K562 (cell line): ENCODE data around the gene CCDC82. TPM values are rescaled to one million over a fixed set of nuclear protein-coding genes. Genes with fewer than 3 reads are reported as not detected.
A peak's percentile ranks its signal among the peaks of the same experiment; 100 is the strongest.

ENCODE experiments used
- ARID3A ChIP-seq: IDR thresholded peaks from 2 replicates; pipeline ENCODE4 v1.6.1; 2012; ENCODE audit warnings: low read depth, low read length, improper control_type of control experiment, borderline replicate concordance
- CBX3 ChIP-seq, 2 experiments: IDR thresholded peaks; 1 replicate in 1 of 2; 2 replicates in 1 of 2; pipeline ENCODE4 v1.6.1; 2012; ENCODE audit warnings: inconsistent platforms in 2 of 2, low read length in 2 of 2, borderline replicate concordance in 1 of 2, control low read depth in 1 of 2
- DDX20 ChIP-seq: fragments of 450-650 bp; IDR thresholded peaks from 2 replicates; pipeline ENCODE4 v1.6.1; 2016; ENCODE audit warnings: missing genetic modification characterization, low read depth, mild to moderate bottlenecking, missing compliant biosample characterization, moderate library complexity
- EHMT2 ChIP-seq: fragments of 450-650 bp; IDR thresholded peaks from 2 replicates; pipeline ENCODE4 v1.6.1; 2018; ENCODE audit warnings: antibody characterized with exemption
- GABPB2 ChIP-seq: fragments of 250-450 bp; sonication (Bioruptor Pico); conservative IDR thresholded peaks from 2 replicates; pipeline ENCODE4 v1.5.1; 2021; ENCODE audit warnings: mild to moderate bottlenecking
- HES1 ChIP-seq: fragments of 450-650 bp; IDR thresholded peaks from 2 replicates; pipeline ENCODE4 v1.6.1; 2016; ENCODE audit warnings: low read depth, mild to moderate bottlenecking, moderate library complexity
- ILF3 ChIP-seq: fragments of 450-650 bp; IDR thresholded peaks from 2 replicates; pipeline ENCODE4 v1.6.1; 2018; ENCODE audit warnings: antibody characterized with exemption, mild to moderate bottlenecking, moderate library complexity, borderline replicate concordance
- KAT7 ChIP-seq: sonication (generic); formaldehyde crosslinking; IDR thresholded peaks from 2 replicates; pipeline ENCODE4 v1.8.0; 2022; ENCODE audit warnings: missing genetic modification reagents, mild to moderate bottlenecking, borderline replicate concordance
- NBN ChIP-seq: fragments of 450-650 bp; IDR thresholded peaks from 2 replicates; pipeline ENCODE4 v1.6.1; 2016; ENCODE audit warnings: low read depth, mild to moderate bottlenecking
- PURB ChIP-seq: sonication (generic); formaldehyde crosslinking; IDR thresholded peaks from 2 replicates; pipeline ENCODE4 v1.9.0; 2021; ENCODE audit warnings: low read depth, mild to moderate bottlenecking, missing genetic modification reagents
- STAT5B ChIP-seq: fragments of 250-450 bp; sonication (Bioruptor Pico); IDR thresholded peaks from 2 replicates; pipeline ENCODE4 v1.8.0; 2021; ENCODE audit warnings: mild to moderate bottlenecking, inconsistent platforms
- THRAP3 ChIP-seq: fragments of 450-650 bp; IDR thresholded peaks from 2 replicates; pipeline ENCODE4 v1.6.1; 2016; ENCODE audit warnings: mild to moderate bottlenecking, inconsistent platforms, borderline replicate concordance
- WHSC1 ChIP-seq: IDR thresholded peaks from one replicate; pipeline ENCODE4 v1.6.1; 2012; ENCODE audit warnings: low read length, control low read depth, inconsistent platforms
- YBX1 ChIP-seq: fragments of 450-650 bp; IDR thresholded peaks from 2 replicates; pipeline ENCODE4 v1.7.1; 2016; ENCODE audit warnings: mild to moderate bottlenecking
- ZNF133 ChIP-seq: fragments of 250-450 bp; sonication (Bioruptor Pico); IDR thresholded peaks from 2 replicates; pipeline ENCODE4 v1.4.0; 2020; ENCODE audit warnings: mild to moderate bottlenecking
- ZNF316 ChIP-seq: fragments of 450-650 bp; IDR thresholded peaks from 2 replicates; pipeline ENCODE4 v1.6.1; 2016
- ZNF583 ChIP-seq: fragments of 250-450 bp; sonication (Bioruptor Pico); IDR thresholded peaks from 2 replicates; pipeline ENCODE4 v1.4.0; 2020
- ZSCAN32 ChIP-seq: fragments of 450-650 bp; formaldehyde crosslinking; IDR thresholded peaks from 2 replicates; pipeline ENCODE4 v1.4.0; 2020; ENCODE audit warnings: mild to moderate bottlenecking, moderate library complexity
- polyA plus RNA-seq, 8 experiments: library from polyadenylated mRNA; depleted of rRNA in 4 of 8; stranded (reverse) in 5 of 8; unstranded in 3 of 8; fragments of >200 nt; fragmentation: Nextera tagmentation in 2 of 8; fragmentation: Illumina TruSeq in 1 of 8; extraction: Ambion mirVana in 2 of 8; extraction: Trizol in 1 of 8; gene quantifications; 2 replicates each; pipeline versions ENCODE4 v1.2.1 to v1.2.3, GENCODE V29; 2011 to 2014; ENCODE audit warnings: inconsistent platforms in 1 of 8, missing spikeins in 1 of 8
- total RNA-seq, 7 experiments: library from RNA; depleted of rRNA in 6 of 7; stranded (reverse); fragments of >200 nt in 6 of 7; fragmentation: Illumina TruSeq in 2 of 7; extraction: Trizol in 2 of 7; gene quantifications; 2 replicates each; pipeline versions ENCODE4 v1.2.1 to v1.2.3, GENCODE V29; 2011 to 2021; ENCODE audit warnings: low replicate concordance in 1 of 7

Gene CCDC82
- total and polyA plus RNA-seq, 9 of the 15 experiments (the other 6 are each of a cell fraction or from before 2014, with no cell fraction given): 12.5 to 51.3 (median 24.5) TPM

- TF ChIP-seq ARID3A: 0 out of 2 replicates have a peak, but pooled peaks have one; percentile 45
- no peak for TF ChIP-seq HES1
- TF ChIP-seq GABPB2 (CRISPR knock-in tag): no peak
- TF ChIP-seq NBN: no peak
- 0 out of 2 replicates have a peak, but pooled peaks have one; percentile 30 for TF ChIP-seq KAT7 (CRISPR knock-in tag)
- no peak for TF ChIP-seq CBX3 (IDR thresholded peaks at IDR 0.05; ENCODE audit: borderline replicate concordance in 1 of 2, low read length in 2 of 2)
- TF ChIP-seq YBX1: no peak
- TF ChIP-seq ZNF316: no peak
- TF ChIP-seq ILF3: no peak
- no peak for TF ChIP-seq ZSCAN32 (CRISPR knock-in tag)
- no peak for TF ChIP-seq ZNF583 (CRISPR knock-in tag)
- TF ChIP-seq ZNF133: no peak
- no peak for TF ChIP-seq THRAP3
- no peak for TF ChIP-seq DDX20 (tag)
- no peak for TF ChIP-seq WHSC1
- TF ChIP-seq STAT5B (CRISPR knock-in tag): no peak
- TF ChIP-seq EHMT2: peak; percentile 60; the same call in 1 of the 2 replicates
- no peak for TF ChIP-seq PURB (CRISPR knock-in tag)
Observed at GRCh38 chr11:96391698-96392307, 2.1 kb upstream of the CCDC82 start (continued).
